GM19240 (cell line): ENCODE data around the gene UFM1.
A peak's percentile ranks its signal among the peaks of the same experiment; 100 is the strongest.
"Not testable (repeated sequence)": the region's sequence is repeated elsewhere in the genome, so short reads cannot be mapped to it uniquely, and the experiment has no call there.

Source experiments
- DNase-seq: peaks from one replicate; pipeline ENCODE4 v3.0.0; 2011; ENCODE audit warnings: low spot score; ENCODE audit not compliant: insufficient read length

UFM1 gene

DNA sequence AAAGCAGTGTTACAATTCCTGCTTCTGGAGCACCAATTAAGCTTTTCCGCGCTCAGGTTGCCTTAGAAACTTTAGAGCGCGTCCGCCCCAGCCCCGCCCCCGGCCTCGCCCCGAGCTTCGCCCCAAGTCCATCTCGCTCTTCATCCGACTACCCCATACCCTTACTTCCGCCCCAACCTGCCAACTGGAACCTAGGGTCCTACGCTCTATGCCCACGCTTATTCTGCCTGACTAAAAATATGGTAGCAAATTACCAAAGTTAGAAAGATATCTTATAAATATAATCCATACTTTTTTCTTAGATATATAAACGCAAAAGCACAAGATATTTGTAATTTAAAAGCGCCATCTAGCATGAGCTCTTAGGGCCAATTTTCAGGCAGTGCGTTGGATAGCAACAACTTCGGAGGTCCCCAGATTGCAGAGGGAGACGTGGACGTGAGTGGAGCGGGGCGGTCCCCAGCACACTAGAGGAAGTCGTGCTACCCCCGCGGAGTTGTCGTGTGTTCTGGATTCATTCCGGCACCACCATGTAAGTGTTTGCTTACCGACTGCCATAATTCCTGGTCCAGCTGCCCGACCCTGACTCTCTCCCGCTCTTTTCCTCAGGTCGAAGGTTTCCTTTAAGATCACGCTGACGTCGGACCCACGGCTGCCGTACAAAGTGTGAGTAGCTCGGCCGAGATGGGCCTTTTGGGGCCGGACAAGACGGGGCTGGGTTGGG is at the start of gene UFM1:
Gene UFM1 (plus strand): TSS at position 462 of the 724 bp plus-strand sequence. CDS start 69 bp downstream, at position 531.
- DNase-seq = peak; percentile 37

GRCh38 chr13:38301236-38301635 is 48.4 kb upstream of the UFM1 start:
- no peak for DNase-seq

- no peak for DNase-seq
Observed at GRCh38 chr13:38303816-38304320, 45.8 kb upstream of the UFM1 start.

GRCh38 chr13:38308736-38309135 is 40.9 kb upstream of the UFM1 start:
- no peak for DNase-seq

DNA sequence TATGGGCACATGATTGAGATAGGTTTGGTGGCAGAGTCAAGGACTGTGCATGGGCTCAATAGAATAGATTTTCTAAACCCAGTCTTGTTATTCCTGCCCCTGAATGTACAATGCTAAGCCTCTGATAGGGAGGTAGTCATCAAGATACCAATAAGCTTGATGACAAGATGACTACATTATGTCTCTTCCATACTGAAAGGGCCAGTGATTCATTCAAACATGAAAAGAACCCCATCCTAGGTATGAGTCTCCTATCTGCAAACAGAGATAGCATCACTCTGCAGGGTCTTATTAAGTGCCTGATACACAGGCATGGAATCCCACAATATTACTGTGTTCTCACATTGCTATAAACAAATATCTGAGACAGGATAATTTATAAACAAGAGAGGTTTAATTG is 40.3 kb upstream of the UFM1 start:
- no peak for DNase-seq

DNA sequence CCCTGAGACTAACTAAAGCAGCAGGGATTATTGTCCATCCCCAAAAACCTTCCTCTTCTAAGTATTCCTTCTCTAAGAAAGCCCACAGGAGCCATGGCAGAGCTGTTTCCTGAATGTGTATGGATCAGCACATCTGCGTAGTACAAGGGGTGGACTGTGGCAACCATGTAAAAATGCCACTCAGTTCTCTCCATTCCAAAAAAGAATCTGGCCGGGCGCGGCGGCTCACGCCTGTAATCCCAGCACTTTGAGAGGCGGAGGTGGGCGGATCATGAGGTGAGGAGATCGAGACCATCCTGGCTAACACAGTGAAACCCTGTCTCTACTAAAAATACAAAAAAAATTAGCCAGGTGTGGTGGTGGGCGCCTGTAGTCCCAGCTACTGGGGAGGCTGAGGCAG is 38.5 kb upstream of the UFM1 start:
- DNase-seq = not testable (repeated sequence)

DNA sequence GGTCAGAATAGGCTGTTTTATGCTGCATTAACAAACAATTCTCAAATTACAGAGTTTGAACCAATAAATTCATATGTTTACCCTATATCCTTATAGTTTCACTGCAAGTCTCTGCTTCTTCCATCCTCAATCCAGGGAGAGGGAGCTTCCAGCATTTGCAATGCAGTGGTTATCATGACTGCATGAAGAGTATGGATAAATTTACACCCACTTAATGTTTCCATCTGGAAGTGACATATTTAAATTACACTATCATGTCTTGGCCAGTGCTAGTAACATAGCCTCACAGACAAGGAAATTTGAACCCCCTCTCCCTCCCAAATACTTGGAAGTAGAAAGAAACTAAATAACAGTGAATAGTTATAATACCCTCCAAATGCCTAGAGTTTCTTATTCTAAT is 33.5 kb upstream of the UFM1 start:
- no peak for DNase-seq

DNA sequence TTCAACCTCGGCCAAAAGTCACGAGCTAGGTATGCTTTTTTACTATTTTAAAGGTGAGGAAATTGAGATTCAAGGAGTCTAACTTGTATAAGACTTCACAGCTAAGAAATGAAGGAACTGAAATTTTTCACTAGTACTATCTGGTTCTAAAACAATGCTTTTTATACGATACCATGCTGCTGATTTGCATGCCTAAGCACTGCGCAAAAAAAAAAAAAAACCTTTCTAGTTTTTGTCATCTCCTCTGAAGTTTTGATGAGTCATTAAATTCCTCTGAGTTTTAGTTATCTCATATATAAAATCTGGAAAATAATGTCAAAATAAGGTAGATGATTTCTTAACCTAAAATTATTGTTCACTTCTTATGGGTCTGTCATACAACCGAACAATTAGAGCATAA is 28.0 kb upstream of the UFM1 start:
- DNase-seq = no peak

DNA sequence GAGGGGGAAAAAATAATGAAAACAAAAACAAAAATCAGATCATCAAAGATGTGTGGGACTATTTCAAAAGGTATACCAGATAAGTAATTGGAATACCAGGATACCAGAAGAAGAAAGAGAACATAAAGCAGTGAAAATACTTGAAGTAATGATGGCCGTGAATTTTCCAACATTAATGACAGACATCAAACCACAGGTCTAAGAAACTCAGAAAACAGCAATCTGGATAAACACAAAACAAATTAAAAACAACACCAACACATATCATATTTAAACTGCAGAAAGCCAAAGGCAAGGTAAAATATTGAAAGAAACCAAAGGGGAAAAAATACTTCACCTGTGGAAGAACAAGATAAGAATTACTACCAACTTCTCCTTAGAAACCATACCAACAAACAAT is 24.2 kb upstream of the UFM1 start:
- no peak for DNase-seq

DNA sequence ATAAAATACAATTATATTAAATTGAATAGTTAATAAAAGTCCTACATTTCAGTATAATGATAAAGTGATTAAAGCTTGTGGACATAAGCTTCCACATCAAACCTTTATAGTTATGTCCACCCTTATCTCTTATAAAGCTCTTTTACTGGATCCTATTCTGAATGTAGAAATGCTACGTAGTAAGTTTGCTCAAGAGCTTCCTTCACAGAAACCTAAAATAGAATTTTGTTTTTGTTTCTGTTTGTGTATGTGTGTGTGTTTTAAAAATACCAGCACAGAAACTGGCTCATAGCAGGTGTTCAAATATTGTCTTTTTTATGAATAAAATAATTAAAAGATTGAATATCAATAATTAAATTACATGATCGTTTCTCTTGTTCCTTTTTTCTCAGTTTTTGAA is 21.0 kb upstream of the UFM1 start:
- no peak for DNase-seq

GRCh38 chr13:38334845-38335244 is 14.8 kb upstream of the UFM1 start:
- DNase-seq = no peak

GRCh38 chr13:38338089-38338488 is 11.6 kb upstream of the UFM1 start:
- no peak for DNase-seq

DNA sequence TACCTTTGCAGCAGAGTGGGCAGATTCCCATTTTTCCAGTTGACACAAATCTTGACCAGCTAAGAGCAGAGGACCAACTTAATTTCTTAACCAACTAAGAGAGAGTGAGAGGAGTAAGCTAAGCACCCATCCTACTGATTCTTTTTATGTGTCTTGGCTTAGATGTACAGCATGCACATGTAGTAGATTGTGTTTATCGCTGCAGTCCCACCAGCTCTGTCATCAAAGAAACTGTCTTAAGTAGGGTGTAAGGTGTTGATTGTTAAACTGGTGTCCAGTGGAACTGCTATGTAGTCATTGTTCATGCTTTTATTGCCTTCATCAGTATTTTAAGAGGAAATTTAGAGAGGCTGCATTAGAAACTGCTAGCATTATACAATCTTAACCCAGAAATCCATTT is 9.0 kb upstream of the UFM1 start:
- no peak for DNase-seq

- DNase-seq = no peak
Observed at GRCh38 chr13:38341149-38341692, 8.4 kb upstream of the UFM1 start.

- no peak for DNase-seq
Observed at GRCh38 chr13:38346764-38347163, 2.9 kb upstream of the UFM1 start.

DNA sequence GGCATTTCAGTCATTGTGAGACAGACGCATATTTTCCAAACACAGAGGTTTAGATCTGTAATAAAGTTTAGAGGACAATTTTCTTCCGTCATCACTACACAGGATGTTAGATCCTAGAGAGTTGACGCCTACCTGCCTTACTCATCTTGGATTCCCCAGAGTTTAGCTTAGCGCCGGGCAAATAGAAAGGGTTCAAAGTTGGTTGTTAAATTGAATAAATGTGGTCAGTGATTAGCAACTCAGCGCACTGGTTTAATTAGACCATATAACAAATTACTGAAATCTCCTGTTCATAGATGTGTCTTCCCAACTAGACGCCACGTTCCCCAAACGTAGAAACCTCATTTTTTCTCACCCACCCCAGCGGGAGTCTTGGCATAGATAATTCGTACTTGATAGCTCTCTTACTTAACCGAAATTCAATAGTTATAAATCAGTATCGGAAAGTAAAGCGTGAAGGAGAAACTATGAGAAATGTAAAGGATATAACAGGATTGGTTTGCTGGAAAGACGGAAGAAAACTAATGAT is 726 bp upstream of the UFM1 start:
- no peak for DNase-seq

DNA sequence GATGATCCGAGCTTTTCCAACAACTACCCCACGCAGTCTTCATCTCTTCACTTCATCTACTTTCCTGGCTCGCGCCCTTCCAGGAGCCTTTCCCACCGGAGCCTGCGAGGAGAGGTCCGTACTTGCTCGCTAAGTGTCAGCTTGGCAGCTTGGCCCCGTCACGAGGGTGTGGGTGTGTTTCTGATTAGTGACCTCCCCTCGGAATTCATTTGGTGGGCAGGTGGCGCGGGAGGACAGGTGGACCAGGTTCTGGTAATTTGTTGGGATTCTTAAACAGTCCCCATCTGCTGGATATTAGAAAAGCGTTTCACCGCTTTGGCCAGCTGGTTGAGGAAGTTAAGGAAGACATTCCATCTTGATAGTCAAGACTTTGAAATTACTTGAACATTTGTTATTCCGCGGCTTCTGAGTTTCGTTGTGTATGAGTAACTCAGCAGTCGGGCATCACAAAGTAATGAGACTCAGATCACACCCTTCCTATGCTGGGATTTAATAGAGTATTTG is 515 bp downstream of the UFM1 start:
- DNase-seq = no peak

GRCh38 chr13:38355595-38356119 is 6.0 kb downstream of the UFM1 start:
- DNase-seq = no peak

DNA sequence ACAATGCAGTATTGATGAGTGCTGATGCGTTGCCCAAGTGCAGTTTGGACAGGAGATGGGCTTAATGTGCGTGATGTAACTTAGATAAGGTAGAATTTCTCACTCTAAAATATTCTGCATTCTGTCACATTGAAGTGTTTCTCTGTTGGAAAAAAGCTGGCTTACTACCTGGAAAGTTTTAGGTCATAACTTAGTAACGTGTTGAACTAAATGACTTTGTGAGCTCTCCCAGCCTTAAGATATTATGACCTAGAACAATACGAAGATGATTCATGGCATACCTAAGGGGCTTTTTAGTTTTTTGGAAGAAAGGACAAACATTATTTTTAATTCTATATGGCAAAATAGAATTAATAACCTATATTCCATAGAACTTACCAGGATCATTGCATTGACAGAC is 9.0 kb downstream of the UFM1 start:
- DNase-seq = no peak

DNA sequence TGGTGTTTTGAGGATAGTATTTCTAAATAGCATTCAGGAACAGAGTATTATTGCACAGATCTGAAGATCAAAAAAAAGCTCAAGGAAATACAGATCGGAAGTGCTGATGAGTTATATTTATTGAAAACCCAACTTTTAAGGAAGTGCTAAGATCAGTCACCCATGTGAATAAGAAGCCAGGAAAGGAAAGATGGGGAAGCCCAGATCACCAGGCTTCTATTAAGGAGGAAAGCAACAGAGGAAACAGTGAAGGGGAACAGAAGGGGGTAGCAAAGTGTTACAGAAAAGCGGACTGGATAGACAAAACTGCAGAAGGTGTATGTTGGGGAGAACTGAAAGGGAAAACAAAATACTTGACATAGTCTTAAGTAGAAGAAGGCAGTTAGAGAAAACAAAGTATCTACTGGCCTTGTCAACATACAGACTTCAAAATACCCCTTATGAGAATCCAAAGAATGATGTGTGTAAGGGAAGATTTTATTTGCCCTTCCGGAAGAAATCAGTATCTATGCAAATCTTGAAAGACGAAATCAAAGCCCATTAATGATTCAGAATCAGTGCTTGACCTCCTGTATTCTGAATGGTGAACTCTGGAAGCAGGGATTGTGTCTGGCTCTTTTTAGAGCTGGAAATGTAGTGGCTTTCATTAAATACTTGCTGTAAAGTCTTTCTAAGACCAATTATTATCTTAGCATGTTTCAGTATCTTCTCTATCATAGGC is 12.1 kb downstream of the UFM1 start:
- no peak for DNase-seq

DNA sequence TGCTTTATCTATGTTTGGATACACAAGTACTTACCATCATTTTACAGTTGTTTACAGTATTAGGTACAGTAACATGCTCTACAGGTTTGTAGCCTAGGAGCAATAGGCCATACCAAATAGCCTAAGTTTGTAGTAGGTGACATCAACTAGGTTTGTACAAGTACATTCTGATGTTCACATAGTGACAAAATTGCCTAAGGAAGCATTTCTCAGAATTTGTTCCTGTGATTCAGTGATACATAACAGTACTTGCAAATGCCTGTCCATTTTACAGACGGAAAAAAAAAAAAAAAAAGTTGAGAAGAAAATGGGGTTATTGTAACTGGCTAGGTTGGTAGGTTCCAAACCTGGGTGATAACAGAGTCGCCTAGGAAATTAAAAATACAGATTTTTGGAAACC is 13.6 kb downstream of the UFM1 start:
- no peak for DNase-seq

- DNase-seq = not testable (repeated sequence)
Observed at GRCh38 chr13:38363746-38364145, 14.1 kb downstream of the UFM1 start.
